Stimulated activated CD8-positive, alpha-beta memory T cell treated with anti-CD3 and anti-CD28 coated beads, Interleukin-2, amount 100 ng/mL, for 48 hours (primary cell): ENCODE measurements around the gene EVA1C.
"Not testable (repeated sequence)": the region's sequence is repeated elsewhere in the genome, so short reads cannot be mapped to it uniquely, and the experiment has no call there.

Source experiments
- DNase-seq, 2 donors: peaks; one replicate each; pipeline ENCODE4 v3.0.0-alpha.2; 2020; ENCODE audit warnings: low read depth in 2 of 2

The EVA1C gene

GRCh38 chr21:32499249-32500055 lies 86.9 kb downstream of the EVA1C start:
- DNase-seq, result no peak

DNA sequence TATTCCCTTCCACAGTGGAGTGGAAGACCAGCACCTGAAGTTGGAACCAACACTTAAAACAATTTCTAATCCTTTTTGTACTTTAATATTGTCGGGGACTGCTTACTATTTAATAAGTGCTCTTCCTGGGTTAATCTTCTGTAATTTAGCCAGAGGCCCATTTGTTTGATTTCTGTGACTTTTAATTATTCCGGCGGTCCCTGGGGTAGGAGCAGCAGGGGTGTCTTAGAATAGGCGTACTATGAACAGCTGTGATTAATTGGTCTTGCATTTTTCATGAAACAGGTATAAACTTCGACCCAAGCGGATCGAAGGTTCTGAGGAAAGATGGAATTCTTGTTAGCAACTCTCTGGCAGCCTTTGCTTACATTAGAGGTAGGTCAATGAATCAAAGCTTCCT lies 91.1 kb downstream of the EVA1C start:
- not testable (repeated sequence) for DNase-seq

- DNase-seq, result not testable (repeated sequence)
Measured at GRCh38 chr21:32505767-32506166, 93.3 kb downstream of the EVA1C start.

DNA sequence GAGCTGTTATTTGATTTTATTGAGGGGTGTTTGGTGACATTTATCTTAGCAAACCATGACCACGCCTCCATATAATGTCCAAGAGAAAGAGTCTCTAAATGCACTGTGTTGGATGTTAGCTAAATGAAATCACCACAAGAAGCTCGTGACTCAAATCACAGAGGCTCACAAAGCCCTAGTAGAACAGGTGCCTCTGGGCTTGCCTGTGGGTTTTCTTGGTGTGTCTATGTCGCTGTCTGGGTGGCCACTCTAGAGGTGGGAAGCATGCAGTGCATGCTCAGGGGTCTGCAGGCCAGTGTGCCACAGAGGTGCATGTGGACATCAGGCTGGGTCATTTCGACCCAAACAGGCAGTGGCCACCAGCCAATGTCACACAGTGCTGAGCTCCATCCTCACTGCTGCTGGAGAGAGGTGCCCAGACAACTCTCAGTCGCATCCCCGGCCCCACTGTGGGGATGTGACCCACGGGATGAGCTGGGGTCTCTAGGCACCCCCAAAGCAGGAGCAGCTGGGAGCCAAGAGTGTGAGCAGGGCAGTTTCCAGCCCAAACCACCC lies 94.0 kb downstream of the EVA1C start:
- not testable (repeated sequence) for DNase-seq

DNA sequence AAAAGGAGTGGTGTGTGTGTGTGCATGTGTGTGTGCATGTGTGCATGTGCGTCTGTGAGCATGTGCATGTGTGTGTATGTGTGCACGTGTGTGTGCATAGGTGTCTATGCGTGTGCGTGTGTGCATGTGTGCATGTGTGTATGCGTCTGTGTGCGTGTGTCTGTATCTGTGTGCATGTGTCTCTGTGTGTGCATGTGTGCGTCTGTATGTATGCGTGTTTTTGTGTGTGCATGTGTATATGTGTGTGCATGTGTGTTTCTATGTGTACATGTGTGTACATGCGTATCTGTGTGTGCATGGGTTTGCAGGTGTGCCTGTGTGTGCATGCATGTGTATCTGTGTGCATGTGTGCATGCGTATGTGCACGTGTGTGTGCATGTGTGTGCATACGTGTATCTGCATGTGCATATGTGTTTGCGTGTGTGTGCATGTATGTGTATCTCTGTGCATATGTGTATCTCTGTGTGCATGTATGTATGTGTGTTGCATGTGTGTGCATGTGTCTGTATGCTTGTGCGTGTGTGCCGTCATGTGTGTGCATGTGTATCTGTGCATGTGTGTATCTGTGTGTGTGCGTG lies 94.9 kb downstream of the EVA1C start:
- DNase-seq, result no peak

GRCh38 chr21:32508036-32508435 lies 95.5 kb downstream of the EVA1C start:
- not testable (repeated sequence) for DNase-seq

DNA sequence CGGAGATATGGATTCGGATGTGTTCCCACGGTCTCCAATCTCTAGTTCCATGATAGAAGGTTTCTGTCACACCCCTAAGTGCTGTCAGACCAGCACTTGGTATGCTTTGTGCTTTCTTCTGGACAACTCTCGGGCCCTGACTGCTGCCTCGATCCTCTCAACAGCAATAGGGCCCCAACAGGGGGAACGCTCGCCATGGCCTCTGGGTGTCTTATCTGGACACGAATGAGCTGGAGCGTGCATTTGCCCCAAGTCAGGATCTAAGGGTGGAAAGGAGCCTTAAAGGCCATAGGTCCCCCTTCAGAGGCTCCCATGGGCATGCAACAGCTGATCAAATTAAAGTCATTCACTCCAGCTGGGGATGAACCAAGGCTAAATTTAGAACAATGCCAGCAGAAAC lies 96.1 kb downstream of the EVA1C start:
- no peak for DNase-seq

DNA sequence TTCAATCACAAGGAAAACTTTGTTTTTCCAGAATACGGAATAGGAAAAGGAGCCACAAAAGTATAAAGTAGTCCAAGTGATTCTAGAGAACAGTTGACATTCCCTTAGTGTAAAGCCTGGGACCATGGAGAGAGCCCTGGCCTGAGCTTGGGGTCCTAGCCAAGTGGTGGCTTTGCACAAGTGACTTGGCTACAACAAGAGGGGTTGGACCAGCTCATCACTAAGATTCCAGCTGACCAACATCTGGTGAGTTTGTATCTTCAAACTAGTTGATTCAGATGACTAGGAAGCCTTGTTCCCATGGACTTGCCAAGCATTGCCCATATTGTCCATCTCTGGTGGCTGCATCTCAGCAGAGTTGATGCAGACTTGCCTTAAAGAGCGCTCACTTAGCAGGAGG lies 96.5 kb downstream of the EVA1C start:
- DNase-seq, result not testable (repeated sequence)

DNA sequence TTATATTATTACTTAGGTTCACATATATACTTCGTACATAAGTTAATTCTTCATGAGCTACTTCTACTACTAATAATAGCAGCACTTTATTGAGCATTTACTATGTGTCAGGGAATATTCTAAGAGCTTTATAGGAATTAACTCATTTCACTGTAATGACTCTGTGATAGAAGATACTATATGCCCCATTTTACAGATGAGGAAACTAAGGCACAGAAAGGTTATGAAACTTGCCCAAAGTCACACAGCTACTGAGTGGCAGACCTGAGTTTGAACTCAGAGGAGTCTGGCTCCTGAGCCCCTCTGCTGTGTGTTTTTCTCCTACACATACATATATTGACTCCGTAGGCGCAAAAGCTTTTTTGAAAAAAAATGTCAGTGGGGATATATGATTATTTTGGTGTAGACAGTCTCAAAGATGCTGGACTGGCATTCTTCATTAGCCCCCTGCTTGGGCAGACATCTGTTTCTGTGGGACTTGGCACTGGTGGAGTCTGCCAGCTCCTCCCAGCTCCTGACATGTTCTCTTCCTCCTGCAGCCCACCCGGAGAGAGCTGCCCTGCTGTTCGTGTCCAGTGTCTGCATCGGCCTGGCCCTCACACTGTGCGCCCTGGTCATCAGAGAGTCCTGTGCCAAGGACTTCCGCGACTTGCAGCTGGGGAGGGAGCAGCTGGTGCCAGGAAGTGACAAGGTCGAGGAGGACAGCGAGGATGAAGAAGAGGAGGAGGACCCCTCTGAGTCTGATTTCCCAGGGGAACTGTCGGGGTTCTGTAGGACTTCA lies 102.0 kb downstream of the EVA1C start:
- no peak for DNase-seq

DNA sequence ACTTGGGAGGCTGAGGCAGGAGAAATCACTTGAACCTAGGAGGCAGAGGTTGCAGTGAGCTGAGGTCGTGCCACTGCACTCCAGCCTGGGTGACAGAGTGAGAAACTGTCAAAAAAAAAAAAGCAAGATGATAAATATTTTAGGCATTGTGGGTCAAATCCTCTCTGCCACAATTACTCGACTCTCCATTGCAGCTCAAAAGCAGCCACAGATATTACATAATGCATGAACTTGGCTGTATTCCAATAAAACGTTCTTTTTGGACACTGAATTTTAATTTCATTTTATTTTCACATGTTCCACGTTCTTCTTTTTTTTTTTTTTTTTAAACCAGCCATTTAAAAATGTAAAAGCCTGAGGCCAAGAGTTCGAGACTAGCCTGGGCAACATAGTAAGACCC lies 103.4 kb downstream of the EVA1C start:
- no peak for DNase-seq

DNA sequence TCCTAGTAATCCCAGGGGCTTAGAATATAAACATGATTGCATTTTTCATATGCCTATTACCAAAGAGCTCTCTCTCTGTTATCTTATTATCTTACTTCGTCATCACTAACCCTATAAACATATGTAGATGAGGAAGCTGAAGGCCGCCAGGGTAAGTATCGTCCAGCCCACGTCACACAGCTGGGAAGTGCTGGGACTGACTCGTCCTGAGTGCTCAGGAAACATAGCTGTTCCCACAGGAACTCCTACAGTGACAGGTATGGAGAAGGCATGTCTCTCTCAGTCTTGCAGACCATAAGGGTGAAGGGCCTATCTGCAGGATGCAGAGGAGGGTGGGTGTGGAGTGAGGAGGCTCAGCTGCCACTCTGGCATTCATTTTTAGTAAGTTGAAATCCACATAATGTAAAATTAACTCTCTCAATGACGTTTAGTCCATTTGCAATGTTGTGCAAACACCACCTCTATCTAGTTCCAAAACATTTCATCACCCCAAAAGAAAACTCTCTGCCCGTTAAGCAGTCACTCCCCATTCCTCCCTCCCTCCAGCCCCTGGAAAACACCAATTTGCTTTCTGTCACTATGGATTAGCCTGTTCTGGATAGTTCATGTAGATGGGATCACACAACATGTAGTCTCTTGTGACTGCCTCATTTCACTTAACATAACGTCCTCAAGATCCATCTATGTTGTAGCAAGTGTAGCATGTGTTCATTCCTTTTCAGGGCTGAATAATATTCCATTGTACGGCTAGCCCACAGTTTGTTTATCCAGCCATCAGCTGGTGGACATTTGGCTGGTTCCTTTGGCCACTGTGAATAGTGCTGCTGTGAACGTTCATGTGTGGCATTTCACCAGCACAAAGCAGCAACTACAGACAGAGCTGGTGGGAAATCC lies 104.5 kb downstream of the EVA1C start:
- DNase-seq, result no peak

GRCh38 chr21:32519945-32520874 lies 107.7 kb downstream of the EVA1C start:
- DNase-seq, result no peak

GRCh38 chr21:32520875-32521735 lies 108.6 kb downstream of the EVA1C start:
- no peak for DNase-seq

DNA sequence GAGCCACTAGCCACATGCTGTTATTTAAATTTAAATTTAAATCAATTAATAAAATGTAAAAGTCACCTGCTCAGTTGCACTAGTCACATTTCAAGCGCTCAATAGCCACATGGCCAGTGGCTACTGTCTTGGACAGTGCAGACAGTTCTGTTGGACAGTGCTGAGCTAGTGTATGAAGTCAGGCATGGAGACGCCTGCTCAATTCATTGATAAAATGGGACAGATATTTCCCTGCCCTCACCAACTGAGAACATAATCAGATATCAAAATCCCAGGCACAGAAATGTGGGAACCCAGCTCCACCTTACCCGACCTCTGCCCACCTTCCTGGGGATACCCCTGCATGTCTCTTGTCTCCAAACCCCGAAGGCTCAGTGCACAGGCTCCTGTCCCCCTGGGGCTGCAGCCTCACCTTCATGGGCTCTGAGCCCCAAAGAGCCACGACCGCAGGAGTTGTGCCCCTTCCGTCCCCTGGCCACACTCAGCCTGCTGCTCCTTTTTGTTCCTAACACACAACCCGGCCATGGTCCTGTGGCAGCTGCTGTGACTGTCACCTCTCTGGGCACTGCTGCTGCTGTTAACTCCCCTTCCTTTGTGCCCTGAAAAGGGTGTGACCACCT lies 109.3 kb downstream of the EVA1C start:
- DNase-seq, result no peak

DNA sequence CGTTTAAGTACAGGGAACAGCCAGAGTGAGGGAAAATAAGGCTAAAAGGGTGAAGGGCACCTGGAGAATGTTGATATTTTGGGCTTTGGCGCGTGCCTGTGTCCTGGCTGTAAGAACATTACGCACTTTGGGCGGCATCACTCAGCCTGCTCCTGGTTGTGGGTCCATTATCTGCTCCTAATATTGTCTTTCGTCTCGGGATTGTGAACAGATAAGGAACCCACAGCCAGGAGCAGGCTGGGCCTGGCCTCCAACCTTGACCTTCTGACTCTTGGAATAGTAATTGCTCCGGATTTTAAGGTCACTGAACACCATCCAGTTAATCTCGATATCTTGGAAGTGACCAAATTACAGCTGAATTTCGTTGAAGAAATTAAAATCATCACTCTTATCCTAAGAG lies 111.0 kb downstream of the EVA1C start:
- no peak for DNase-seq

GRCh38 chr21:32523988-32524719 lies 111.6 kb downstream of the EVA1C start:
- DNase-seq, result no peak

- no peak for DNase-seq
Measured at GRCh38 chr21:32525282-32525681, 112.8 kb downstream of the EVA1C start.

- DNase-seq, result no peak
Measured at GRCh38 chr21:32529679-32530078, 117.2 kb downstream of the EVA1C start.
